Hepatocyte (in vitro differentiated cells): Measurements from ENCODE around the gene PNMA8C. TPM values are rescaled to one million over a fixed set of nuclear protein-coding genes. Genes with fewer than 3 reads are reported as not detected.

Experiments
- DNase-seq: peaks from one replicate; pipeline ENCODE4 v3.0.0-alpha.2; 2016; ENCODE audit warnings: low spot score
- H2AFZ ChIP-seq: fragments of 200-600 bp; sonication (generic); 2 replicates; pipeline ENCODE4 v1.6.0; 2016; ENCODE audit warnings: antibody characterized with exemption, mild to moderate bottlenecking
- H3K27ac ChIP-seq: fragments of 200-600 bp; sonication (generic); 2 replicates; pipeline ENCODE4 v1.5.1; 2016; ENCODE audit warnings: mild to moderate bottlenecking
- H3K27me3 ChIP-seq: fragments of 200-600 bp; sonication (generic); 2 replicates; pipeline ENCODE4 v1.6.1; 2016
- H3K36me3 ChIP-seq: fragments of 200-600 bp; sonication (generic); replicated peaks from 2 replicates; pipeline ENCODE4 v1.5.1; 2016; ENCODE audit warnings: low read depth; ENCODE audit not compliant: insufficient read depth
- H3K4me1 ChIP-seq: fragments of 200-600 bp; sonication (generic); 2 replicates; pipeline ENCODE4 v1.5.1; 2016; ENCODE audit warnings: mild to moderate bottlenecking, moderate library complexity; ENCODE audit not compliant: insufficient read depth
- H3K4me2 ChIP-seq: fragments of 200-600 bp; sonication (generic); 2 replicates; pipeline ENCODE4 v1.6.0; 2016
- H3K4me3 ChIP-seq: fragments of 200-600 bp; sonication (generic); 2 replicates; pipeline ENCODE4 v1.5.1; 2016; ENCODE audit warnings: mild to moderate bottlenecking
- H3K79me2 ChIP-seq: fragments of 200-600 bp; sonication (generic); 2 replicates; pipeline ENCODE4 v1.6.0; 2017; ENCODE audit warnings: mild to moderate bottlenecking
- H3K9me2 ChIP-seq: fragments of 200-600 bp; sonication (generic); replicated peaks from 2 replicates; pipeline ENCODE4 v1.6.0; 2017; ENCODE audit warnings: mild to moderate bottlenecking; ENCODE audit not compliant: insufficient read depth
- H3K9me3 ChIP-seq: fragments of 200-600 bp; sonication (generic); 2 replicates; pipeline ENCODE4 v1.5.1; 2016; ENCODE audit warnings: low read depth, mild to moderate bottlenecking
- H4K20me1 ChIP-seq: fragments of 200-600 bp; sonication (generic); 2 replicates; pipeline ENCODE4 v1.6.0; 2016; ENCODE audit warnings: mild to moderate bottlenecking; ENCODE audit not compliant: insufficient read depth, poor library complexity, severe bottlenecking
- EZH2 ChIP-seq: fragments of 200-600 bp; sonication (generic); IDR thresholded peaks from 2 replicates; pipeline ENCODE4 v1.6.1; 2016; ENCODE audit warnings: antibody characterized with exemption, mild to moderate bottlenecking, borderline replicate concordance
- EZH2phosphoT487 ChIP-seq: fragments of 200-600 bp; sonication (generic); IDR thresholded peaks from one replicate; pipeline ENCODE4 v1.6.1; 2018; ENCODE audit warnings: antibody characterized with exemption, mild to moderate bottlenecking, low read depth, moderate library complexity; ENCODE audit not compliant: unreplicated experiment, severe bottlenecking
- WGBS: methylation state at CpG from one replicate; pipeline ENCODE4 v1.1.6; 2016; ENCODE audit warnings: low lambda C conversion rate; ENCODE audit errors: missing lambda C conversion rate; 5-methylcytosine and 5-hydroxymethylcytosine counted together
- polyA plus RNA-seq: library from polyadenylated mRNA; unstranded; fragments of >200 nt; fragmentation: Nextera tagmentation; extraction: Ambion mirVana; gene quantifications from 2 replicates; pipeline ENCODE4 v1.2.1, GENCODE V29; 2016
- total RNA-seq: library from RNA; depleted of rRNA; stranded (reverse); fragments of >200 nt; gene quantifications from 2 replicates; pipeline ENCODE4 v1.2.3, GENCODE V29; 2014
- TF ChIP-seq, protein P1 (sequence below): fragments of 200-600 bp; sonication (generic); IDR thresholded peaks from 2 replicates; pipeline ENCODE4 v1.5.1; 2016; ENCODE audit warnings: antibody characterized with exemption, mild to moderate bottlenecking; ENCODE audit not compliant: poor library complexity

The PNMA8C gene
- total and polyA plus RNA-seq, 2 experiments from 2014 or later = 0.27 TPM; not detected in 1

DNA sequence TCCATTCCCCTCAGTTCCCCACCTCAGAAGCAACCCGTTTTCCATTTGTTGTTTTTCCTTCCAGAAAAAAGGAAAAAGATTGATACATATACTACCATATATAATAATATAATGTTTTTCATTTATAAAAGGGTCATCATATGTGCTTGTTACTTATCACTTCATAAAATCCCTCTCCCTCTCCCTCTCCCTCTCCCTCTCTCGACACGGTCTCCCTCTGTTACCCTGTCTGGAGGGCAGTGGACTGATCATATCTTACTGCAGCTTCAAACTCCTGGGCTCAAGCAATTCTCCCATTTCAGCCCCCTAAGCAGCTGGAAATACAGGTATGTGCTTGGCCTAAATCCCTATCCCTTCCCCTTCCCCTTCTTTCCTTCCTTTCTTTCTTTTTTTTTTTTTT, 25.5 kb upstream of the PNMA8C start:
- no peak for DNase-seq
- 68% methylated on average over 3 of the region's 3 CpGs for WGBS
- no peaks in the 10 kb centered on the region for H3K27me3 ChIP-seq

DNA sequence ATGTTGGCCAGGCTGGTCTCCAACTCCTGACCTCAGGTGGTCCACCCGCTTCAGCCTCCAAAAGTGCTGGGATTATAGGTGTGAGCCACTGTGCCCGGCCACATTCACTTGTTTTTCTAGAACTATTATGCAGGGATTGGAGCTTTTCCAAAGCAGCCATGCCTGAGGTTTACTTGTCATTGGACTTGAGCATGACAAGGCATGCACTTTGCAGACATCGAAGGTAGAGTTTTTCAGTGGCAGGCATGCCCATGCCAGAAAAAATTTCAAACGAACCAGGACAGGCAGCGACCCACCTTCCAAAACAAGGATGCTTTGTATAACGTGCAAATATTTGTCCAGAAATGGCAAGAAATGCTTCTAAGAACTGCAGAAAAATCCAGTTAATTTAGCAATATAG, 24.9 kb upstream of the PNMA8C start:
- Histone ChIP-seq H3K27ac (no peak overlapping the region), H3K9me2 (no peaks in the 10 kb centered on the region), H3K27me3 (no peaks in the 10 kb centered on the region), H3K9me3 (no peaks in the 10 kb centered on the region), H3K79me2 (no peaks in the 10 kb centered on the region), H3K36me3 (no peaks in the 10 kb centered on the region), H3K4me3 (no peak overlapping the region), H3K4me2 (no peak overlapping the region), H2AFZ (no peak overlapping the region), H3K4me1 (no peaks in the 10 kb centered on the region), H4K20me1 (no peaks in the 10 kb centered on the region)
- 85% methylated on average over 6 of the region's 6 CpGs for WGBS
- no peak for DNase-seq
- TF ChIP-seq, protein P1, sequence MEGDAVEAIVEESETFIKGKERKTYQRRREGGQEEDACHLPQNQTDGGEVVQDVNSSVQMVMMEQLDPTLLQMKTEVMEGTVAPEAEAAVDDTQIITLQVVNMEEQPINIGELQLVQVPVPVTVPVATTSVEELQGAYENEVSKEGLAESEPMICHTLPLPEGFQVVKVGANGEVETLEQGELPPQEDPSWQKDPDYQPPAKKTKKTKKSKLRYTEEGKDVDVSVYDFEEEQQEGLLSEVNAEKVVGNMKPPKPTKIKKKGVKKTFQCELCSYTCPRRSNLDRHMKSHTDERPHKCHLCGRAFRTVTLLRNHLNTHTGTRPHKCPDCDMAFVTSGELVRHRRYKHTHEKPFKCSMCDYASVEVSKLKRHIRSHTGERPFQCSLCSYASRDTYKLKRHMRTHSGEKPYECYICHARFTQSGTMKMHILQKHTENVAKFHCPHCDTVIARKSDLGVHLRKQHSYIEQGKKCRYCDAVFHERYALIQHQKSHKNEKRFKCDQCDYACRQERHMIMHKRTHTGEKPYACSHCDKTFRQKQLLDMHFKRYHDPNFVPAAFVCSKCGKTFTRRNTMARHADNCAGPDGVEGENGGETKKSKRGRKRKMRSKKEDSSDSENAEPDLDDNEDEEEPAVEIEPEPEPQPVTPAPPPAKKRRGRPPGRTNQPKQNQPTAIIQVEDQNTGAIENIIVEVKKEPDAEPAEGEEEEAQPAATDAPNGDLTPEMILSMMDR = no peak
- TF ChIP-seq EZH2phosphoT487 (no peak), EZH2 (no peak)

More for the DNA sequence above, 25.5 kb upstream of the PNMA8C start:
- no peaks in the 10 kb centered on the region for H3K36me3 ChIP-seq
- H4K20me1 ChIP-seq = no peaks in the 10 kb centered on the region
- no peaks in the 10 kb centered on the region for H3K4me1 ChIP-seq
- no peak overlapping the region for H2AFZ ChIP-seq
- H3K79me2 ChIP-seq = no peaks in the 10 kb centered on the region
- no peak for TF ChIP-seq EZH2
- no peak for TF ChIP-seq EZH2phosphoT487
- TF ChIP-seq, protein P1 = no peak
- H3K4me3 ChIP-seq = no peak overlapping the region
- H3K4me2 ChIP-seq = no peak overlapping the region
- no peak overlapping the region for H3K27ac ChIP-seq
- no peaks in the 10 kb centered on the region for H3K9me2 ChIP-seq
- H3K9me3 ChIP-seq = no peaks in the 10 kb centered on the region

DNA sequence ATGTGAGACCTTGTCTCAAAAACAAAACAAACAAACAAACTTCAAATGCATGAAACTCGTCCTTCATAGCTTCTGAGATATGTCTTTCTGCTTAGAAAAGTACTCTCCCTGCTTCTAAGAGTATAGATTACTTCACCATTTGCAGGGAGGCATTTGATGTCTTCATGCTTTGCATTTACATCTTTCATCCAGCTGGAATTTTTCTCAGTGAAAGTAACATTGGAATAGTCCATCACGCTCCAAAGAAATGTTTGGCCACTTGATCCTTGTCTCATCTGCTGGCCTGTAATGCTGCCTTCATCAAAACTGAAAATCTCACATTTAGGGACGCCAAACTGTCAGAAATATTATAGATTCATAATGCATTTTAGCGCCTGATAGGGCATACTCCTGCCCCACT, 23.4 kb upstream of the PNMA8C start:
- Histone ChIP-seq H4K20me1 (no peaks in the 10 kb centered on the region), H3K4me1 (no peaks in the 10 kb centered on the region), H3K36me3 (no peaks in the 10 kb centered on the region), H3K27me3 (no peaks in the 10 kb centered on the region), H3K27ac (no peak overlapping the region), H2AFZ (no peak overlapping the region), H3K9me3 (no peaks in the 10 kb centered on the region), H3K79me2 (no peaks in the 10 kb centered on the region), H3K9me2 (no peaks in the 10 kb centered on the region), H3K4me3 (no peak overlapping the region), H3K4me2 (no peak overlapping the region)
- TF ChIP-seq EZH2 (no peak), EZH2phosphoT487 (no peak)
- TF ChIP-seq, protein P1 = no peak
- DNase-seq = no peak
- 56% methylated on average over 4 of the region's 4 CpGs for WGBS

DNA sequence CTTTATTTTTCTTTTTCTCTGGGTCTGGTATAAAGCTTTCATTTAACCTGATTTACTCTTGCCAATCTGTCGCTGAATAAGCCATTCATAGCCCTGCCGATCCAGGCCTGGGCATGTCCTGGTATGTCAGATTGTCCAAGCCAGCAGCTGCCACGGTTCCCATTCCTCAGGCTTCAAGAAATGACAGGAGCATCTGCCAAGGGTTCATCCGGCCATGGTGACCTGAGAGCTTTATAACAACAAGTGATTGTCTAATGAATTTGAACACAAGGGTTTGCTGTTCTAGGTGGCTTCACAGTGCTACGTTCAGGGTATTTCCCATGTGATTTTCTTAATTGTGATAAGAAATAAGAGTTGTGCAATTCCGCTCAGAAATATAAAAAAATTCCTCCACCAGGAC, 22.6 kb upstream of the PNMA8C start:
- Histone ChIP-seq H3K36me3 (no peaks in the 10 kb centered on the region), H3K79me2 (no peaks in the 10 kb centered on the region), H2AFZ (no peak overlapping the region), H3K27ac (no peak overlapping the region), H3K27me3 (no peaks in the 10 kb centered on the region), H3K9me3 (no peaks in the 10 kb centered on the region), H3K4me3 (no peak overlapping the region), H3K4me2 (no peak overlapping the region), H4K20me1 (no peaks in the 10 kb centered on the region), H3K9me2 (no peaks in the 10 kb centered on the region), H3K4me1 (no peaks in the 10 kb centered on the region)
- TF ChIP-seq EZH2 = no peak
- no peak for TF ChIP-seq EZH2phosphoT487
- TF ChIP-seq, protein P1 = no peak
- WGBS = 84% methylated on average over 6 of the region's 6 CpGs
- no peak for DNase-seq
